PFSK-1 (cell line): ENCODE results near the gene GAMT.
A peak's percentile ranks its signal among the peaks of the same experiment; 100 is the strongest.

Experiments used
- FOXP2 ChIP-seq: optimal IDR thresholded peaks from 2 replicates; pipeline ENCODE3; 2011; ENCODE audit warnings: borderline replicate concordance, control low read depth, inconsistent platforms; ENCODE audit not compliant: insufficient read depth; ENCODE audit errors: extremely low read length, extremely low read depth
- POLR2AphosphoS5 ChIP-seq: IDR thresholded peaks from 2 replicates; pipeline ENCODE4 v1.6.1; 2012; ENCODE audit warnings: low read depth, mild to moderate bottlenecking, control low read depth, low read length, moderate library complexity
- SIN3A ChIP-seq: IDR thresholded peaks from 2 replicates; pipeline ENCODE4 v1.6.1; 2012; ENCODE audit warnings: mild to moderate bottlenecking, low read length, moderate library complexity, borderline replicate concordance; ENCODE audit not compliant: insufficient read depth
- TAF1 ChIP-seq: IDR thresholded peaks from 2 replicates; pipeline ENCODE4 v1.6.1; 2012; ENCODE audit warnings: low read length, control low read depth, borderline replicate concordance; ENCODE audit not compliant: insufficient read depth
- TF ChIP-seq, protein P1 (sequence below), 2 experiments: IDR thresholded peaks; 2 replicates each; pipeline versions ENCODE4 v1.6.1 to v1.8.0; 2011 to 2012; ENCODE audit warnings: low read depth in 2 of 2, low read length in 2 of 2, control low read depth in 1 of 2, inconsistent platforms in 1 of 2, mild to moderate bottlenecking in 1 of 2, moderate library complexity in 1 of 2; ENCODE audit not compliant: insufficient read depth in 1 of 2

Gene GAMT

GRCh38 chr19:1402411-1403070 lies 1.2 kb upstream of the GAMT start:
- TF ChIP-seq, protein P1, sequence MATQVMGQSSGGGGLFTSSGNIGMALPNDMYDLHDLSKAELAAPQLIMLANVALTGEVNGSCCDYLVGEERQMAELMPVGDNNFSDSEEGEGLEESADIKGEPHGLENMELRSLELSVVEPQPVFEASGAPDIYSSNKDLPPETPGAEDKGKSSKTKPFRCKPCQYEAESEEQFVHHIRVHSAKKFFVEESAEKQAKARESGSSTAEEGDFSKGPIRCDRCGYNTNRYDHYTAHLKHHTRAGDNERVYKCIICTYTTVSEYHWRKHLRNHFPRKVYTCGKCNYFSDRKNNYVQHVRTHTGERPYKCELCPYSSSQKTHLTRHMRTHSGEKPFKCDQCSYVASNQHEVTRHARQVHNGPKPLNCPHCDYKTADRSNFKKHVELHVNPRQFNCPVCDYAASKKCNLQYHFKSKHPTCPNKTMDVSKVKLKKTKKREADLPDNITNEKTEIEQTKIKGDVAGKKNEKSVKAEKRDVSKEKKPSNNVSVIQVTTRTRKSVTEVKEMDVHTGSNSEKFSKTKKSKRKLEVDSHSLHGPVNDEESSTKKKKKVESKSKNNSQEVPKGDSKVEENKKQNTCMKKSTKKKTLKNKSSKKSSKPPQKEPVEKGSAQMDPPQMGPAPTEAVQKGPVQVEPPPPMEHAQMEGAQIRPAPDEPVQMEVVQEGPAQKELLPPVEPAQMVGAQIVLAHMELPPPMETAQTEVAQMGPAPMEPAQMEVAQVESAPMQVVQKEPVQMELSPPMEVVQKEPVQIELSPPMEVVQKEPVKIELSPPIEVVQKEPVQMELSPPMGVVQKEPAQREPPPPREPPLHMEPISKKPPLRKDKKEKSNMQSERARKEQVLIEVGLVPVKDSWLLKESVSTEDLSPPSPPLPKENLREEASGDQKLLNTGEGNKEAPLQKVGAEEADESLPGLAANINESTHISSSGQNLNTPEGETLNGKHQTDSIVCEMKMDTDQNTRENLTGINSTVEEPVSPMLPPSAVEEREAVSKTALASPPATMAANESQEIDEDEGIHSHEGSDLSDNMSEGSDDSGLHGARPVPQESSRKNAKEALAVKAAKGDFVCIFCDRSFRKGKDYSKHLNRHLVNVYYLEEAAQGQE (IDR thresholded peaks at IDR 0.05; ENCODE audit: insufficient read depth in 1 of 2, low read depth in 2 of 2, low read length in 2 of 2) = no peak
- peak; percentile 10 for TF ChIP-seq FOXP2

DNA sequence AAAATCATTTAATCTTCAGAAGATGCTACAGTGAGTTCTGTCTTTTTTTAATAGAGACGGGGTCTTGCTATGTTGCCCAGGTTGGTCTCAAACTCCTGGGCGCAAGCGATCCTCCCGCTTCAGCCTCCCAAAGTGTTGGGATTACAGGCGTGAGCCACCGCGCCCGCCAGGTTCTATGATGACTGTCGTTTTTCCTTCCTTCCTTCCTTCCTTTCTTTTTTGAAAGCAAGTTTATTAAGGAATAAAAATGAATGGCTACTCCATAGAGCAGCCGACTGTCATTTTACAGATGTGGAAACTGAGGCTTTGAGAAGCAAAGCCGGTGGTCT lies 511 bp upstream of the GAMT start:
- TF ChIP-seq POLR2AphosphoS5 (no peak), TAF1 (no peak), SIN3A (no peak), FOXP2 (no peak)
- TF ChIP-seq, protein P1 (IDR thresholded peaks at IDR 0.05; ENCODE audit: insufficient read depth in 1 of 2, low read depth in 2 of 2, low read length in 2 of 2) = no peak

DNA sequence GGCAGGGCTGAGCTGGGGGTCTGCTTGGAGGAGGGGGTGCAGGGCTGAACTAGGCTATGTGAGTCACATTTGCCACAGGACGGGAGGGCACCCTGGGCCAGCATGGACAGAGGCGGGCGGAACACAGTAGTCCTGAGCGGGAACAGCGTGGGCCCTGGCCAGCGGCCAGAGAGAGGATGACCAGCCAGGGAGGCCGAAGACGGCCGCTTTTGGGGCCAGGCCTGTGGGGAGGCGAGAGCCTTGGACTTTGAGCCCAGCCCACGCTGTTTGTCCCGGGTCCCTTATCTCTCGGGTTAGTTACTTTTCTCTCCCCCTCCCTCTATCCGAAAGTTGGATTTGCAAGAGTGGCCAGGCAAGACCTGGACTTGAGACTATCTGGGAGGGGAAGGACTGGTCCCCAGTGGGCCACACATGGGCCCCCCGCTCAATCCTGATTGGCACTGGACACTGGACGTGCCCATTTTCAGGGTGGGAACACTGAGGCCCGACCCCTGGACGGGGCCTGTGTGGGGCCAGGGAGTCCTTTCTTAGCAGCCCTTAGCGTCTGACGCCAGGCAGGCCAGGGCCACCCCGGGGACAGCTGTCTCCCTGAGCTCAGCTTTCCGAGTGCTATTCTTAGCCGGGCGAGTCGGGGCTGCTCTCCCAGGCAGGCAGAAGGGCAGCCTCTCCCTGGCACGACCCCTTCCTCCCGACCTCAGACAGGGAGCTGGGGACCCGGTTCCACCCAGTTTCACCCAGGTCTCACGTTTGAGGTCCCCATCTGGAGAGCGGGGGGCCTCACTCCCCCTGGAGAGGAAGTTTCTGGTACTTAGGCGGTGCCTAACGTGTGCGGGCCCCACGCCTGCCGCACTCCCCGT lies 833 bp downstream of the GAMT start:
- TF ChIP-seq, protein P1 (IDR thresholded peaks at IDR 0.05; ENCODE audit: insufficient read depth in 1 of 2, low read depth in 2 of 2, low read length in 2 of 2) = no peak
- TF ChIP-seq FOXP2 (no peak), SIN3A (no peak), TAF1 (no peak), POLR2AphosphoS5 (no peak; the same call in 1 of the 2 replicates)

DNA sequence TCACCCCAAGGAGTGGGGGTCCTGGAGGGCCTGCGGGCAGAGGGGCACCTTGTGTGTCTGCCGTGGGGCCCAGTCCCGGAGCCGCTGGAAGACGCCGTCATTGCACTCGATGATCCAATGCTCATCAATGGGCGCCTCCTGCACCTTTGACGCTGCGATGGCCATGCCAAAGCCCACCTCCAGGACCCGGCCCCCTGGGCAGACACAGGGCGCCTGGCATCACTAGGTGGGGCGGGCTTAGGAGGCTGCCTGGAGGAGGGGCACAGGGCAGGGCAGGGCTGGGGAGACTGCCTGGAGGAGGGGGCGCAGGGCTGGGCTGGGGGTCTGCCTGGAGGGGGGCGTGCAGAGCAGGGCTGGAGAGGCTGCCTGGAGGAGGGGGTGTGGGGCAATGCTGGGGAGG lies 1.6 kb downstream of the GAMT start:
- no peak for TF ChIP-seq FOXP2
- TF ChIP-seq TAF1 = no peak
- TF ChIP-seq SIN3A = no peak
- no peak for TF ChIP-seq POLR2AphosphoS5
- TF ChIP-seq, protein P1 (IDR thresholded peaks at IDR 0.05; ENCODE audit: insufficient read depth in 1 of 2, low read depth in 2 of 2, low read length in 2 of 2) = no peak

- TF ChIP-seq TAF1 (no peak), FOXP2 (no peak), SIN3A (no peak), POLR2AphosphoS5 (no peak)
Observed at GRCh38 chr19:1399079-1399478, 2.3 kb downstream of the GAMT start.
